Smooth muscle cell of the brain vasculature (primary cell): ENCODE results near the gene ACSF2.
"Not testable (repeated sequence)": the region's sequence is repeated elsewhere in the genome, so short reads cannot be mapped to it uniquely, and the experiment has no call there.

ENCODE experiments used
- DNase-seq: peaks from one replicate; pipeline ENCODE4 v3.0.0-alpha.2; 2012; ENCODE audit warnings: low read depth, low spot score

The ACSF2 gene

GRCh38 chr17:50464121-50464520, 38.1 kb downstream of the ACSF2 start:
- DNase-seq = no peak

DNA sequence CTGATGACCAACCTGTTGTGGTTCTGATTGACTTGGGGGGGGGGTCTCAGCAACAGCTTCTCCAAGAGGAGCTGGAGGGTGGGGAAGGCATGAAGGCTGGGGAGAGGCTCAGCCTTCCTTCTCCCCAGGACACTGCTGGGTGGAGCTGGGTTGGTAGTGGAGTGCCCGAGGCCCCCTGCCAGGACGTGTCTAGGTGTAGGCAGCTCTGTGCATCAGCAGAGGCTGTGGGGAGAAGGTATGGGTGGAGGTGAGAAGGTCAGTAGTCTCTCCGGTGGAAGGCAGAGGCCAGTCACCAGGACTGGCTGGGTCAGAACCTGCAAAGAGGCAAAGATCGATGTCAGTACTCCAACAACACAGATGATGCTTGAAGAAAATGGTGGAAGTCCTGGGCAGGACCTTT, 38.7 kb downstream of the ACSF2 start:
- no peak for DNase-seq

- no peak for DNase-seq
Observed at GRCh38 chr17:50465171-50465570, 39.2 kb downstream of the ACSF2 start.

DNA sequence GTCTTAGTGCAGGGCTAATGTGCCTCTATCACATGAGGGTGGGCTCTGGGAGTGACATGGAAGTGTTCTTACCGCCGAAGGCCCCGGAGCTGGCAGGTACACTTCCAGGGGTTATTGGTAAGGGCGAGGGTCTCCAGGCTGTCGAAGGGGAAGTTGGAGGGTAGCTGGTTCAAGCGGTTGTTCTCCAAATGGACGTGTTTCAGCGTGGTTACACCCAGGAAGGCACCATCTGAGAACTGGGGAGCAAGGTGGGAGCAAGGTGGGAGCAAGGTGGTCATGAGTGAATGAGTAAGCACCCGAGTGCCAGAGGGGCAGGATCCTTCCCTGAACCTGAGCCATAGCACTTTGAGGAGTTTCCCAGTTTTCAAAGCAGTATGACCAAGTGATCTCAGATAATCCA, 39.6 kb downstream of the ACSF2 start:
- DNase-seq = no peak

DNA sequence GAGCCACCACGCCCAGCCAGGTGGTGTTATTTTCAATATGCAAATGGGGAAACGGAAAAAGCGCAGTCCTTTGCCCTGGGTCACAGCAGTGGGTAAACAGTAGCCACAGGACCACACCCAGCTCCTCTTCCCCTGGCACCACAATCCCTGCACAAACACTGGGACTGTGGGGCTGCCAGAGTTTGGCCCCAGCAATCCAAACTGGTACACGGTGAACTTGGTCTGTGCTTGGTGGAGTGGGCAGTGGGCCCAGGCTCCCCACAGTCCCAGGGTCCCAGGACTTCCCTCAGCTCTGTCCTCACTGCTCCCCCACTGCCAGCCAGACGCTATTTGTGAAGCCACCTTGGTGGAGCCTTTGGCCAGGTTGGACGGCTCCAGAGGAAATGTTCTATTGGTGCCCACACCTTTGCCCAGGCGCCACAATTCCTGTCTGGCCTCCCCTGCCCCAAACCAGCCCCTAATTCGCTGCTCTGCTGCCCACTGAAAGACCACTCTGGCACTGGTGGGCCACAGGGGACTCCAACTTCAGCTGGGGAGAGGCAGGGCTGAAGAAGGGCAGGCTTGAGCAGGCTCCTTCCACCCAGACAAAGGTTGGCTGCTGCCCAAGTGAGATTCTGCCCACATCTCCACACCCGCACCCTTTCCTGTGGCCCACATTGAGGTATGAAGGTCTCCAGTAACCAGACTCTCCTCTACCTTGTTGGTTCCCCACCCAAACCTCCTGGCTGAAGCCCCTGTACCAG, 40.5 kb downstream of the ACSF2 start:
- no peak for DNase-seq

DNA sequence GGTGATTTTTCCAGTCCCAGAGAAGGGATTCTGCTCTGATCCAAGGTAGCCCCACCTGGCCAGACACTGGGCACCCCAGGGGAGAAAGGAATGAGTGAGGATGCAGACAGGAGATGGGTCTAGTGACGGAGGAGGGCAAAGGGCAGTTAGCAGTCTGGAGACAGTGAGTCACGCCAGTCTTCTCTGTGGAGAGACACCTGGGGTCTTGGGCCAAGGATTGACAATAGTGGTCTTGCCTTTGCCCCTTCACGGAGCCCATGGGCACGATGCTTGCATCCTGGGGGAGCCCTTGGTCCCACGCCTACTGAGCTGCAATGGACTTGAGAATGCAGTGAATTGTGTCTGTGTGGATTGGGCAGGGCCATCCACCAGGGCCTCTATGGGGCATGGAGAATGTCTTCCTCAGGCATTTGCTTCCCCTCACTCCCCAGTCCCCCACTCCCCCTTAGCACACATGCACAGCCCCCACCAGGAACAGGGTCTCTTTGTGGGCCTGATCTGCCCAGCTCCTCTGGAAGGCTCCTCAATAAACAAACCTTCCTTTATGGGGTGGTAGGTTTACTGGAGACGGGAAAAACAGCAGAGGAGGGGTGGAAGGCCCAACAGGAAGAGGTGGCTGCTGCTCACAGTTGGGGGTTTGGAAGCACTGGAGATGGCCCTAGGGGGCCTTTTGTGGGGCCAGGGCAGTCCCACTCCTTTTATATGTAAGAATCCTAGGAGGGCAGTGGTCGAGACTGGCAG, 41.3 kb downstream of the ACSF2 start:
- DNase-seq = no peak

- no peak for DNase-seq
Observed at GRCh38 chr17:50467855-50468303, 41.9 kb downstream of the ACSF2 start.

- DNase-seq = no peak
Observed at GRCh38 chr17:50468304-50469207, 42.5 kb downstream of the ACSF2 start, which contains the start of gene CHAD. CHAD (minus strand) TSS chr17:50468880; CDS start chr17:50468813, 67 bp downstream.

- DNase-seq = no peak
Observed at GRCh38 chr17:50469208-50469605, 43.2 kb downstream of the ACSF2 start.

GRCh38 chr17:50469671-50470305, 43.8 kb downstream of the ACSF2 start:
- DNase-seq = no peak

DNA sequence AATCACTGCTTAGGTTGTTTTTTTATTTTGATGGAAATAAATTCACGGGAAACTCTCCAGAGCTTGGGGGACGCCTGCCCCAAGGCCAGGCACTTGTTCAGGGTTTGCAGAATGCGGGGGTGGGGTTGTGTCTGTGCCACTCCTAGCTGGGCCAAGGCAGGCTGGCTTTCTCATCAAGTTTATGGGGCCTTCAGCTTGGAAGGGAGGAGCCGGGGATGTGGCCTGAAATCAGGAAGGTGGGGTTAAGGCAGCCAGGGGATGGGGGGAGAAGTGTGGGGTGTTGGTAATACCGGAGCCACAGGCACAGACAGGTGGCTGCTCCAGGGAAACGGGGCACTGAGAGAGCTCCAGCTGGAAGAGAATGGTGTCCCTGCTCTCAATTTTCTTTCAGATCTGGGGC, 44.4 kb downstream of the ACSF2 start:
- DNase-seq = no peak

DNA sequence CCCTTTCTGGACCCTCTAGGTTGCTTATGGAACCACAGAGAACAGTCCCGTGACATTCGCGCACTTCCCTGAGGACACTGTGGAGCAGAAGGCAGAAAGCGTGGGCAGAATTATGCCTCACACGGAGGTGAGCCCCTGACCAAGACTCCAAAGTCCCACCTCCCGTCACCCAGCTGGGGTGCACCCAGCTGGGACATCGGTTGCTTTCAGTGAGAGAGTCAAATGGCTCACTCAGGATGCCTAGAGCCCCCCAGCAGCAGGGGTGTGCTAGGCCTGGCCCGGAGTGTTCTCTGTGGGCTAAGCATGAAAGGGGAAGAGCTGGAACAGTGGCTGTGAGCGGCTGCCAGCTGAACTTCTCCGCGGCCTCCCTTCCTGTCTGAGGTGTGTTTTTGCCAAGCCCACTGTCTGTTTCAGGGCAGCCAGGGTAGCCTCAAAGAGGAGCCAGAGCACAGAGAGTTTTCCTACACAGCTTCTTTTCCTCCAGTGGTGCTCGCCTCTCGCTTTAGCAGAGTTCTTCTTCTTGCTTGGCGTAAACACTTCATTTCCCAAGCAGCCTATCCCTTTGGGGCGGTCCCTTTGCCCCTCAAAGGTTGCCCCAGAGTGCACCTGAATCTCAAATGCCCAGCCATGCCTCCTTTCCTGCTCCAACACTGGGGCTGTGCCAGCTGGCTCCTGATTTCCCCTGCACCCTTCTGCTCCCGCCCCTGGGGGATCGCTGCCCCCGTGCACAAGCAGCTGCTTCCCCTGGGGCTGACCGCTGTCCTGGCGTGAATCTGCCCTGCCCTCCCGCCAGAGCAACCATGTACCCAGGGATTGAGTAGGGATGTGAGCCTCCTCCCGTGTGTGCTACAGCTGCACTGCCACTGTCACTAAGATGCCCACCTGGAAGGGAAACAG, 45.2 kb downstream of the ACSF2 start:
- no peak for DNase-seq

GRCh38 chr17:50472286-50472685, 46.3 kb downstream of the ACSF2 start:
- no peak for DNase-seq

DNA sequence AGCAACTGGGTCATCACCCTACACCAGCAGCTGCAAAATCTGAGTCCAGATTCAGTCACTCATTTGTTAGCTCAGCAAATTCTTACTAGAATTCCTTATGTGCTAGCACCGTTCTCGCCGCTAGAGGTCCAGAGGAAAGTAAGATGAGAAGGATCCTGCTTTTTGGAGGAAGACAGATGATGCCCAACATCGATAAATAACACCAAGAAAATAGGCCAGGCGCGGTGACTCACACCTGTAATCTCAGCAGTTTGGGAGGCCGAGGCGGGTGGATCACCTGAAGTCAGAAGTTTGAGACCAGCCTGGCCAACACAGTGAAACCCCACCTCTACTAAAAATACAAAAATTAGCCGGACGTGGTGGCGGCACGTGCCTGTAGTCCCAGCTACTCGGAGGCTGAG, 46.7 kb downstream of the ACSF2 start:
- DNase-seq = not testable (repeated sequence)

- no peak for DNase-seq
Observed at GRCh38 chr17:50473901-50474300, 47.9 kb downstream of the ACSF2 start.

DNA sequence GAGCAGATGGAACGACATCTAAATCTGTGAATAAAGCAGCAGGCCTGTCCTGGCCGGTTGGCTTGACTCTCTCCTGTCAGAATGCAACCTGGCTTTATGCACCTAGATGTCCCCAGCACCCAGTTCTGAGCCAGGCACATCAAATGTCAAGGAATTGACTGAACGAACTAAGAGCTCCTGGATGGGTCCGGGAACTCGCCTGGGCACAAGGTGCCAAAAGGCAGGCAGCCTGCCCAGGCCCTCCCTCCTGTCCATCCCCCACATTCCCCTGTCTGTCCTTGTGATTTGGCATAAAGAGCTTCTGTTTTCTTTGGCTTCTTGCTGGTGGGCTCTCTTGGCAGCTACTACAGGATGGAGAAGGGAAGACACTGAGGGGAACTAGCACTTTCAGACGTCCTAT, 48.5 kb downstream of the ACSF2 start:
- DNase-seq = no peak

GRCh38 chr17:50475362-50475761, 49.3 kb downstream of the ACSF2 start:
- no peak for DNase-seq

- not testable (repeated sequence) for DNase-seq
Observed at GRCh38 chr17:50475775-50476544, 49.9 kb downstream of the ACSF2 start.

GRCh38 chr17:50476545-50477315, 50.7 kb downstream of the ACSF2 start:
- DNase-seq = no peak
